Cardiac septum (tissue), 1 donor: ENCODE results near the gene MOB2. TPM values are rescaled to one million over a fixed set of nuclear protein-coding genes. Genes with fewer than 3 reads are reported as not detected.

ENCODE experiments used
- DNase-seq: peaks from one replicate; pipeline ENCODE4 v3.0.0-alpha.2; 2020; ENCODE audit warnings: low spot score
- intact Hi-C: fragments of 100-400 bp; cut with DNase I; formaldehyde crosslinking; loops from one replicate; pipeline ENCODE4 v1.14.0; 2022
- total RNA-seq: library from RNA; stranded (reverse); fragmentation: NEBNext Ultra II Directional; extraction: Animal tissue kit (Norgen Biotek cat#: 25700); gene quantifications from one replicate; pipeline ENCODE4 v1.2.1, GENCODE V29; 2021
- donor health status: DM: no; HTN: no; CAD: no.

Gene MOB2
- total RNA-seq, 1 donor from 2014 or later, result 48.5 TPM

- intact Hi-C loops, result no loop called here
- no peak for DNase-seq
Measured at GRCh38 chr11:1479006-1479677, 7.4 kb downstream of the MOB2 start.

GRCh38 chr11:1478544-1478943, 8.0 kb downstream of the MOB2 start:
- DNase-seq, result no peak
- intact Hi-C loops, result no loop called here

- no peak for DNase-seq
- intact Hi-C loops, result no loop called here
Measured at GRCh38 chr11:1478011-1478410, 8.6 kb downstream of the MOB2 start.

- DNase-seq, result no peak
- intact Hi-C loops, result no loop called here
Measured at GRCh38 chr11:1476940-1477736, 9.4 kb downstream of the MOB2 start.

- DNase-seq, result no peak
- intact Hi-C loops, result no loop called here
Measured at GRCh38 chr11:1475841-1476240, 10.7 kb downstream of the MOB2 start.

- intact Hi-C loops, result no loop called here
- no peak for DNase-seq
Measured at GRCh38 chr11:1473786-1474185, 12.8 kb downstream of the MOB2 start.

GRCh38 chr11:1473011-1473628, 13.5 kb downstream of the MOB2 start:
- DNase-seq, result no peak
- intact Hi-C loops, result no loop called here

- intact Hi-C loops, result no loop called here
- DNase-seq, result no peak
Measured at GRCh38 chr11:1472180-1473005, 14.2 kb downstream of the MOB2 start.

GRCh38 chr11:1471736-1472135, 14.8 kb downstream of the MOB2 start:
- intact Hi-C loops, result no loop called here
- DNase-seq, result no peak

- intact Hi-C loops, result no loop called here
Measured at GRCh38 chr11:1470681-1471611, 15.6 kb downstream of the MOB2 start.

GRCh38 chr11:1469911-1470680, 16.5 kb downstream of the MOB2 start:
- intact Hi-C loops, result loop anchor here (5.0 kb wide), 1 partner anchor 37 kb away; no protein-coding TSS in a partner anchor
- DNase-seq, result no peak

More at GRCh38 chr11:1470681-1471611, 15.6 kb downstream of the MOB2 start:
- DNase-seq, result no peak

- intact Hi-C loops, result loop anchor here (5.0 kb wide), 1 partner anchor 38 kb away; no protein-coding TSS in a partner anchor
- DNase-seq, result no peak
Measured at GRCh38 chr11:1469287-1469910, 17.2 kb downstream of the MOB2 start.

- no peak for DNase-seq
- intact Hi-C loops, result loop anchor here (5.0 kb wide), 1 partner anchor 39 kb away; no protein-coding TSS in a partner anchor
Measured at GRCh38 chr11:1468473-1469066, 18.0 kb downstream of the MOB2 start.

GRCh38 chr11:1468002-1468401, 18.6 kb downstream of the MOB2 start:
- no peak for DNase-seq
- intact Hi-C loops, result loop anchor here (5.0 kb wide), 1 partner anchor 39 kb away; no protein-coding TSS in a partner anchor

- intact Hi-C loops, result loop anchor here (5.0 kb wide), 1 partner anchor 40 kb away; no protein-coding TSS in a partner anchor
- DNase-seq, result no peak
Measured at GRCh38 chr11:1467270-1467669, 19.3 kb downstream of the MOB2 start.

GRCh38 chr11:1466784-1467183, 19.8 kb downstream of the MOB2 start:
- DNase-seq, result no peak

GRCh38 chr11:1463056-1463455, 23.5 kb downstream of the MOB2 start:
- DNase-seq, result no peak
- intact Hi-C loops, result no loop called here

More at GRCh38 chr11:1466784-1467183, 19.8 kb downstream of the MOB2 start:
- intact Hi-C loops, result loop anchor here (5.0 kb wide), 1 partner anchor 41 kb away; no protein-coding TSS in a partner anchor
